ENCODE results near the gene UQCRFS1. TPM values are rescaled to one million over a fixed set of nuclear protein-coding genes. Genes with fewer than 3 reads are reported as not detected.

UQCRFS1 gene
- total RNA-seq, 1 donor from 2014 or later, result 29.4 TPM

- Mint-ChIP-seq H3K4me1 (ENCODE audit: low read depth) (peaks cover 4% of the 10 kb centered on the region), H3K27me3 (peaks cover 3% of the 10 kb centered on the region), H3K4me3 (ENCODE audit: low read depth) (no peak overlapping the region), H3K27ac (no peak overlapping the region), H3K36me3 (ENCODE audit: insufficient read depth) (no peaks in the 10 kb centered on the region), H3K9me3 (ENCODE audit: low read depth) (no peaks in the 10 kb centered on the region)
- no peak for DNase-seq (ENCODE audit: low spot score, unreplicated experiment)
- no peak for TF ChIP-seq CTCF (IDR thresholded peaks at IDR 0.05; ENCODE audit: unreplicated experiment)
Measured at GRCh38 chr19:29191005-29191404, 21.9 kb downstream of the UQCRFS1 start.

GRCh38 chr19:29189033-29189360, 24.0 kb downstream of the UQCRFS1 start:
- Mint-ChIP-seq H3K27me3 (no peaks in the 10 kb centered on the region), H3K4me1 (ENCODE audit: low read depth) (peaks cover 13% of the 10 kb centered on the region), H3K27ac (no peak overlapping the region)

GRCh38 chr19:29188289-29189032, 24.5 kb downstream of the UQCRFS1 start:
- DNase-seq (ENCODE audit: low spot score, unreplicated experiment), result no peak
- H3K9me3 Mint-ChIP-seq (ENCODE audit: low read depth), result no peaks in the 10 kb centered on the region
- no peak for TF ChIP-seq CTCF (IDR thresholded peaks at IDR 0.05; ENCODE audit: unreplicated experiment)
- H3K4me3 Mint-ChIP-seq (ENCODE audit: low read depth), result no peak overlapping the region
- H3K4me1 Mint-ChIP-seq (ENCODE audit: low read depth), result peaks cover 13% of the 10 kb centered on the region
- no peak overlapping the region for H3K27ac Mint-ChIP-seq
- no peaks in the 10 kb centered on the region for H3K36me3 Mint-ChIP-seq (ENCODE audit: insufficient read depth)
- no peaks in the 10 kb centered on the region for H3K27me3 Mint-ChIP-seq

More at GRCh38 chr19:29189033-29189360, 24.0 kb downstream of the UQCRFS1 start:
- no peak for DNase-seq (ENCODE audit: low spot score, unreplicated experiment)
- no peaks in the 10 kb centered on the region for H3K36me3 Mint-ChIP-seq (ENCODE audit: insufficient read depth)
- TF ChIP-seq CTCF (IDR thresholded peaks at IDR 0.05; ENCODE audit: unreplicated experiment), result no peak
- H3K4me3 Mint-ChIP-seq (ENCODE audit: low read depth), result no peak overlapping the region
- H3K9me3 Mint-ChIP-seq (ENCODE audit: low read depth), result no peaks in the 10 kb centered on the region

GRCh38 chr19:29187676-29188075, 25.3 kb downstream of the UQCRFS1 start:
- DNase-seq (ENCODE audit: low spot score, unreplicated experiment), result no peak
- Mint-ChIP-seq H3K27ac (no peak overlapping the region), H3K4me1 (ENCODE audit: low read depth) (peaks cover 13% of the 10 kb centered on the region), H3K9me3 (ENCODE audit: low read depth) (no peaks in the 10 kb centered on the region), H3K27me3 (peaks cover 4% of the 10 kb centered on the region), H3K4me3 (ENCODE audit: low read depth) (no peak overlapping the region), H3K36me3 (ENCODE audit: insufficient read depth) (no peaks in the 10 kb centered on the region)
- no peak for TF ChIP-seq CTCF (IDR thresholded peaks at IDR 0.05; ENCODE audit: unreplicated experiment)

- no peak for TF ChIP-seq CTCF (IDR thresholded peaks at IDR 0.05; ENCODE audit: unreplicated experiment)
- no peak for DNase-seq (ENCODE audit: low spot score, unreplicated experiment)
- no peaks in the 10 kb centered on the region for H3K36me3 Mint-ChIP-seq (ENCODE audit: insufficient read depth)
- H3K27ac Mint-ChIP-seq, result no peak overlapping the region
- H3K4me1 Mint-ChIP-seq (ENCODE audit: low read depth), result peaks cover 8% of the 10 kb centered on the region
- H3K4me3 Mint-ChIP-seq (ENCODE audit: low read depth), result no peak overlapping the region
- no peaks in the 10 kb centered on the region for H3K9me3 Mint-ChIP-seq (ENCODE audit: low read depth)
- peaks cover 4% of the 10 kb centered on the region for H3K27me3 Mint-ChIP-seq
Measured at GRCh38 chr19:29185427-29185826, 27.5 kb downstream of the UQCRFS1 start.
